Erythroblast (primary cell): ENCODE results near the gene CD93.

ENCODE experiments used
- GATA1 ChIP-seq: IDR thresholded peaks from 2 replicates; pipeline ENCODE4 v1.6.1; 2011; ENCODE audit warnings: low read depth, mild to moderate bottlenecking, control low read depth, low read length, moderate library complexity
- POLR2A ChIP-seq: IDR thresholded peaks from 2 replicates; pipeline ENCODE4 v1.6.1; 2011; ENCODE audit warnings: mild to moderate bottlenecking, low read length

DNA sequence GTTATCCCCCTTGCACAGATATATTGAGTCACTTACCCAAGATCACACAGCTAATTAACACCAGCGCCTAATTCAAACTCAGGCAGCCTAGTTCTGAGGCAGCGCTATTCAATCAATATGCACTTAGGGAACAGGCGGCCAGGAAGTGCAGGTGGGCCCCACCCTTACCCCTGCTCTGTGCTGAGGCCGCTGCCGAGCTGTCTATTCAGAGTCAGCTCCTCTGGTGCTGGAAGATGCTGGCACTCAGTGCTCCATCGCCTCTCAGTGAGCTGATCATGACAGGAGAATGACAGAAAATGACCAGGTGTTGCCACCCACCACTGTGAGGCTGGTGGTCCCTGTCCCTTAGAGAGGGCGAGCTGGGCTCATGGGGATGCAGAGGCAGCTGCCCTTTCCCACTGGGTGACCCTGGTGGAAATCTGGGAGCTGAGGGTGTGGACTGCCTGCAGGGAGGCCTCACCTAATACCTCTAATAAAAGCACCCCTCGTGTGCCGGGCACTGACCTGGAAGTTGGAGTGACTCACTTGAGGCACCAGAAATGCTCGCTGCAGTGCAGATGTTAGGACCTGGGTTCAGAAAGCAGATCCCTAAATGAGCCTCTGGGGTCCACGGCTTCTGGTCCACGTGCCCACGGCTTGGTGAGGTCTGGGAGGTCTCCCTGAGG, 42.5 kb upstream of the CD93 start:
- TF ChIP-seq POLR2A (no peak), GATA1 (no peak)
